ENCODE data around the gene CALHM2.

The CALHM2 gene

DNA sequence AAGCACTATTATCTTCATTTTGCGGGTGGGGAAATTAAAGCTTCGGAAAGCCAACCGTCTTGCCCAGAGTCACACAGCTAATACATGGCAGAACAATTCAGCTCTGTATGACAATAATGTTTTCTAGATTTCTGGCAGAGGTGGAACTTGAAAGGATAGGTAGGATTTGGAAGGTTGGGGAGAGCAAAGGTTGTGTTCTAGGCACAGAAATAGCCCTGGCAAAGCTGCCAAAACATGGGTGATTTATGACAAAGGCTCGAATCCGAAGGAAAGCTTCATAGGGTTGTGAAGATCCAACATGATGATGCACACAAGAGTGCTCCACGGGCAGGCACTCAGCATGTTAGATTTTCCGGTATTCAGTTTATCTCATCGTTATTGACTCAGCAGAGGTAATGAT is 36.6 kb downstream of the CALHM2 start:
- no peak for DNase-seq

DNA sequence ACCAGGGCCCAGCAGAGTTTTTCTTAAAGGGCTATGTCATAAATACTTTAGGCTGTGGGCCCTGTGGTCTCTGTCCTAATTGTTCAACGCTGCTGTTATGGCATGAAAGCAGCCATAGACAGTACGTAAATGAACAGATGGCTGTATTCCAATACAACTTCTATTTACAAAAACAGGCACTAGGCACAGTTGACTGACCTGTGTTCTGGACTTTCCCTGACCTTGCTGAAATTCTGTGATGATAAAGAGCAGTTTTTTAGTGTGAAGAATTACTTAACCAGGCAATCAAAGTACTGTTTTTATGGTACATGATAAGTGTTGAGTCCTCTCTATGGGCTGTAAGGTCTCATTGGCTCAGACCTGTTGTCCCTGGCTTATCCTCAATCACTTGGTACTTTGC is 38.6 kb downstream of the CALHM2 start:
- no peak for DNase-seq

DNA sequence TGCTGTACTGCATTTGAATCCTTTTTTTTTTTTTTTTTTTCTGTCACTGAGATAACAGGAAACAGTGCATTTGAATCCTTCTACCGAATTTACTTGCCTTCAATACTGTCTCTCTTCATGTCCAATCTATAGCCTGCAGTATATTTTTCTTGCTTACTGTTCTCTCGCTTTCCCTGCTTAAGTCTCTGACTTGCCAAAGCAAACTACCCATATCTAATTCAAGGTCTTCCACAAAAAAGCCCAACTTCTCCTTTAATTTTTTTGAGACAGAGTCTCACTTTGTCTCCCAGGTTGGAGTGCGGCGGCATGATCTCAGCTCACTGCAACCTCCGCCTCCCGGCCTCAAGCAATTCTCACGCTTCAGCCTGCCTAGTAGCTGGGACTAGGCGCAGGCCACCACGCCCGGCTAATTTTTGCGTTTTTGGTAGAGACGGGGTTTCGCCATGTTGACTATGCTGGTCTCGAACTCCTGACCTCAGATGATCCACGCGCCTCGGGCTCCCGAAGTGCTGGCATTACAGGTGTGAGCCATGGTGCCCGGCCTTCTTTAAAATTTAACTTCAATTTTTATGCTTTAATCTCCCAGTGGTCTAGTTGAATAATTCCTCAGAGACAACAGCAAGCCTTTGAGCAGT is 54.9 kb downstream of the CALHM2 start:
- no peak for DNase-seq

DNA sequence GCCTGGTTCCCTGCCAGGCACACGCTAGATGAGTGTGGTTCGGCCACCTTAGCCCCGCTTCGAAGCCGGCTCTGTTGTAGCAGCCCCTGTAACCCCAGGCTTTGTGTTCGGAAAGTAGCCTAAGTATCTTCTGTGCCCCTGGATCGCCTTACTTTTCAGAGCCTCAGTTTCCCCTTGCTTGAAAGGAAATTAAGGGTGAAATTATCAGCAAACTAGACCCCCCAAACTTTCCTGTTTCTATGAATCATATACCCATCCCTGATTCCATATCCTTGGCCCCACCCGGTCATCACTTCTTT is 55.4 kb downstream of the CALHM2 start:
- no peak for DNase-seq
